Non-pigmented ciliary epithelial cell (primary cell): ENCODE measurements around the gene MAST1.
"Not testable (repeated sequence)": the region's sequence is repeated elsewhere in the genome, so short reads cannot be mapped to it uniquely, and the experiment has no call there.

Source experiments
- DNase-seq: peaks from one replicate; pipeline ENCODE4 v3.0.0-alpha.2; 2010; ENCODE audit warnings: low read depth

The MAST1 gene

DNA sequence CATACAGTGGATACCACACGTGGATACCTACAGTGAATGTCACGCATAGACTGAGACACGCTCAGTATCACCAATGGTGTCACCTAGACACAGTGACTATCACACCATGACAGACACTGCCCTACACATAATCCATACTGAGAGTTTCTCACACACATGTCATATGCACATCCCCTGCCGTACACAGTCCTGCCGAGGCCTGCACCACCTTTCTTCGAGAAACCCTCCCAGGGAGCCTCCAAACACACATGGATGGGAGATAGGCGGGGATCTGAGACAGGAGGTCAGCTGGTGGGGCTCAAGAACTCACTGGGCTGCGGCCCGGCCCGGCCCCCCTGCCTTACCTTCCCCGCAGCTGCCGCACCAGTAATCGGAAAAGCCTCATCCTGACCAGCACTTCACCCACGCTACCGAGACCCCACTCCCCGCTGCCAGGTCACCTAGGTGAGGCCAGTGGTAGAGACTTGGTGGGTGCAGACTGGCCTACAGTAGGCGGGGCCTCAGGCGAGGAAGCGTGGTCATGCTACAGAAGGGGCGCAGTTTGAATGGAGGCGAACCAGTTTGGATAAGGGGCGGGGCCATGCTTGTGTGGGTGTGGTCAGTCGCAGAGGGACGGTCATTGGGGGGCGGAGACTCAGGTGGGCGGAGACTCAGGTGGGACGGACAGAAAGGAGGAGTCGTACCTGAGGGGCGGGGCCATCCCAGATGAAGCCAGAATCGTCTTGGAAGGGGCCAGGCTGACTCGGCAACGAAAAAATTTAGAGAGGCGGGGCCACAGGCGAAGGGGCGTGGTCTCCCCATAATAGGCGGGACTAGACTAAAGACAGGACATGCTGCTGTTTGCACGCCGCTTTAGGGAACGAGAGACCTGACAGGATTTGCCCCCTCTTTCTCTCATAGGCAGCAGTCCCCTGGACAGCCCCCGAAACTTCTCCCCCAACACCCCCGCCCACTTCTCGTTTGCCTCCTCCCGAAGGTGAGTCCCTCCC lies 2.1 kb downstream of the MAST1 start:
- peak; percentile 19 for DNase-seq

DNA sequence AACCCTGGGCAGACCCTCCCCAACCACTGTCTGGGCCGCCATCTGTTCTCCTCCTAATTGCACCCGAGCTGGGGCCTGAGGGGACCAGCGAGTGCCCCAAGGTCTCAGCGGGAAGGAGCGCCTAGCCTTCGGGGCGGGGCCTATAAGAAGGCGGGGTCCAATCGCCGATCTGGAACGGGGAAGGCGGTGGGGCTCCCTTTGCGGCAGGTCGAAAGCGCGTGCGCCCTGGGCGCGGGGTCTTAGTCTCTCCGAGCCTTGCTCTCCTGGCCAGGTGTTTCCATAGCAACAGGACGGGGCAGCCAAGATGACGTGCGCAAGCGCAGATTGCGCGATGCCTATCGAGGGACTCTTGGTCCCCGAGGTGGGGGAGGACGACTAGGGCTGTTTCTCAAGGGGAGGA lies 2.8 kb downstream of the MAST1 start:
- DNase-seq = no peak

DNA sequence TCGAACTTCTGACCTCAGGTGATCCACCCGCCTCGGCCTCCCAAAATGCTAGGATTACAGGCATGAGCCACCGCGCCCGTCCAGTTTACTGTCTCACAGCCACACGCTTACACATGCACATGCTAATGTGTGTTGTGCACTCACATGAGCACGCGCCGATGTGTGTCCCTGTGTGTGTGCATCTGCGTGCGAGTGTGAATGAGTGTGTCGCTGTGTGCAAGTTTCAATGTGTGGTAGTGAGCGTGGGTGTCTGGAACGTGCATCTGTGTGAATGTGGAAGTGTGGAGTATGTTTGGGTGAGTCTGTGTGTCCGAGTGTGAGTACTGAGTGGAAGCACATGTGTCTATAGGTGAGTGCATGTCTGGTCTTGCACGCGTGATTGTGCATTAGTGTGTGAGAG lies 4.2 kb downstream of the MAST1 start:
- no peak for DNase-seq

DNA sequence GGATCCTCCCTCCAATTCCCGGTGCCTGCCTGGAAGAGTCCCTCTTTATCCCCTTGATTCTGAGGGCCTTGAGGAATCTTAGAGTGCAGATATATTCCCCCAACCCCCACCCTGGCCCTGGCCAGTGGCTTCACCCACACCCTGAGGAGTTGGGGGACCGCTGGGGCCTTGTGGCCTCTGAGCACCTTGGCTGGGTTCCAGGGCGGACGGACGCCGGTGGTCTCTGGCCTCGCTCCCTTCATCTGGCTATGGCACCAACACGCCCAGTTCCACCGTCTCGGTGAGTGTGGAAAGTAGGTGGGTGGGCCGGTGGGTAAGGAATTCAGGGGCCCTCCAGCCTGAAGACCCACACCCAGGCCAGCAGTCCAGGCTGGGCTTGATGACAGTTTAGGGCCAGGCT lies 5.0 kb downstream of the MAST1 start:
- no peak for DNase-seq

DNA sequence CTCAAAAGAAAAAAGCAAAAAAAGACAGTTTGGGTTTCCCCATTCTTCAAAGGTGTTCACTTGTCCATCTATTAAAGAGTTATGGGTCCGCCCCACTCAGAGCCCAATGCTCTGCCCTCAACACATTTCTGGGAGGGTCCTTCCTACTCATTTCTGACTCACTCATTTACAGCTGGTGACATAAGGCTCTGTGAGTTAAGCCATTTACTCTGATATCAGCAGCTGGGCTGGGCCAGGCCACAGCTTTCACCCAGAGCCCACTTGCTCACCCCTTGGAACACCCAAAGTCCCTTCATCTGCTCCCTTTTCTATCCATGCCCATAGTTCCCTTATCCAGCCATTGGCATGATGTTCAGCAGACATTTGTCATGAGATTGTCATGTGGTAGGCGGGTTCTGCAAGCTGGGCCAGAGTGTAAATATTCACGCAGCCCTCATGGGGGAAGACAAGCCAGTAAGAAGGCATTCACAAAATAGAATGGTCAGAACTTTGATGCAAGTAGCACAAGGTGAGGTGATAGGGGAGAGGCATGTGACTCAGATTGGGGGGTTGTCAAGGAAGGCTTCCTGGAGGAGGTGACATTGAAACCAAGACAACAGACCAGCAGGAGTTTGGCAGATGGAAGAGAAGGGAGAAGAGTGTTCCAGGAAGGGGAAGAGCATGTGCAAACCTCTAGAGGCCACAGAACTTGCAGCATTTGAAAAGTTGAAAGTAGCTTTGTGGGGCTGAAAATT lies 5.9 kb downstream of the MAST1 start:
- no peak for DNase-seq

DNA sequence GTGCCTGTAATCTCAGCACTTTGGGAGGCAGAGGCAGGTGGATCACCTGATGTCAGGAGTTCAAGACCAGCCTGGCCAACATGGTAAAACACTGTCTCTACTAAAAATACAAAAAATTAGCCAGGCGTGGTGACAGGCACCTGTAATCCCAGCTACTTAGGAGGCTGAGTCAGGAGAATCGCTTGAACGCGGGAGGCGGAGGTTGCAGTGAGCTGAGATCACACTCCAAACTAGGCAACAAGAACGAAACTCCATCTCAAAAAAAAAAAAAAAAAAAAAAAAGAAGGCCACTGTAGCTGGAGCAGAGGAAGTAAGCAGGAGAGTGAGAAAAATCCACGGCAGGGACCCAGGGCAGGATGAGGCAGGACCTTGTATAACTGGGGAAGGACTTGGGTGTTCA lies 8.3 kb downstream of the MAST1 start:
- not testable (repeated sequence) for DNase-seq

DNA sequence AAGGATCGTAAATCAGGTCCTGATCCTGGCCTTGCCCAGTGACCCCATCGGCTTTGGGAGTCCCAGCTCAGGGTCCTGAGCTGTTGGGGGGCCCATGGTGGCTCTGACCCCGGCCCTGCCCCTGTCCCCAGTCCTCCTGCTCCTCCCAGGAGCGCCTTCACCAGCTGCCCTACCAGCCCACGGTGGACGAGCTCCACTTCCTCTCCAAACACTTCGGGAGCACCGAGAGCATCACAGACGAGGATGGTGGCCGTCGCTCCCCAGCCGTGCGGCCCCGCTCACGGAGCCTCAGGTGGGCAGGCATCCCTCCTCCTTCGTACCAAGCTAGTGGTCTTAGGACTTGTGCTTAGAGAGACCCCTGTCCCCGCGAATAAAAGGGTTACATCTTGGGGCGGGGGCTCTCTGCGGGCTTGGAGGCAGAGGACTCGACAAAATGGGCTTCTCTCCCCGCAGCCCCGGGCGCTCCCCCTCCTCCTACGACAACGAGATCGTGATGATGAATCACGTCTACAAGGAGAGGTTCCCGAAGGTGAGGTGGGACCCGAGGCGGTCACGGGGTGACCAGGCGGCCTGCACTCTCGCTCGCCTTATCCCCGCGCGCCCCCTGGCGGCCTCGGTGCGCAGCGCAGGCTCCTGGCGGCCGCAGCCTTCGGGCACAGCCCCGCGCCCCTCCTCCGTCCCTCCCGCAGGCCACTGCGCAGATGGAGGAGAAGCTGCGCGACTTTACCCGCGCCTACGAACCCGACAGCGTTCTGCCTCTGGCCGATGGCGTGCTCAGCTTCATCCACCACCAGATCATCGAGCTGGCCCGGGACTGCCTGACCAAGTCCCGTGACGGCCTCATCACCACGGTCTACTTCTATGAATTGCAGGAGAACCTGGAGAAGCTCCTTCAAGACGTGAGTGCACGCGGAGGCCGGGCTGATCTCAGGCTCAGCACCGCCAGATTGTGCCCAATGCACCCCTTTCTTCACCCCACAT lies 9.1 kb downstream of the MAST1 start:
- no peak for DNase-seq

DNA sequence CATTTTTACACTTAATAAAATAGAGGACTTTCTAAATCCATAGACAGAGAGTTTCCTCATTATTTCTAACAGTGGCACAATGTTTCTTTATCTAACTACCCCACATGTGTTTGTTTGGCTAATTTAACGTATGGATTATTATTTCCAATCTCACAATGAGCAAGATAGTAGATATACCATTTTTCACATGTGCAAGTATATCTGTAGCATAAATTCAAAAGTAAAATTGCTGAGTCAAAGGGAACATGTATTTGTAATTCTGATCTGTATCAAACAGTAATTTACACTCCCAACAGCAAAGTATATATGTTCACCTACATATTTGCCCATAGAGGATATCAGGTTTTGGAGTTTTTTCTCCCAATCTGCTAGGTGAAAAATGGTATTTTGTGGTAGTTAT lies 18.3 kb downstream of the MAST1 start:
- no peak for DNase-seq

DNA sequence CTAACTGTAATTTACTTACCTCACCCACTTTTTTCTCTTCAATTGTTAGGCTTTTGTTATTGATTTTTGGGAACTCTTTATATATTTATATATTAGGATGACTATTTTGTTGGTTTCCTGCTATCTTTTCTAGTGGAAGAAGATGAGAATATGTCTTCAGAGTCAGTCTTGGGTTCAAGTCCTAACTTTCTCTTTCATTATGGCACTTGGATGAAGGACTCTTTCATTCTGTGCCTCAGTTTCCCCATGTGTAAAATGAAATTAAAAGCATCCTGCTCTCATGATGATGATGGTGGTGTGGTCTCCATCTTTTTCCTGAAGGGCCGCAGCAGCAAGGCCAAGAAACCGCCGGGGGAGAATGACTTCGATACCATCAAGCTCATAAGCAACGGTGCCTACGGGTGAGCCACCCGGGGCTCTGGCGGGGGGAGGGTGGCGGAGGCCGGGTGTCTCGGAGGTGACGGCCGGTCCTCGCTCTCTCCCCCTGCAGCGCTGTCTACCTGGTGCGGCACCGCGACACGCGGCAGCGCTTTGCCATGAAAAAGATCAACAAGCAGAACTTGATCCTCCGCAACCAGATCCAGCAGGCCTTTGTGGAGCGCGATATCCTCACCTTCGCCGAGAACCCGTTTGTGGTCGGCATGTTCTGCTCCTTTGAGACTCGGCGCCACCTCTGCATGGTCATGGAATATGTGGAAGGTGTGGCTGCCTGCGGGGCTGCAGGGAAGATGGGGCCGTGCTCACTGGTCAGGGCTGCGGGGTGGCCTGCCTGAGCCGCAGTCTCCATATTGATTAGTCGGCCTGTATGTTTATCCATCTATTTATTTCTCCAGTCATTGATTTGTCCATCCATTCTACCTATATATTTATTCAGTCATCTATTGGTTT lies 20.0 kb downstream of the MAST1 start:
- no peak for DNase-seq

DNA sequence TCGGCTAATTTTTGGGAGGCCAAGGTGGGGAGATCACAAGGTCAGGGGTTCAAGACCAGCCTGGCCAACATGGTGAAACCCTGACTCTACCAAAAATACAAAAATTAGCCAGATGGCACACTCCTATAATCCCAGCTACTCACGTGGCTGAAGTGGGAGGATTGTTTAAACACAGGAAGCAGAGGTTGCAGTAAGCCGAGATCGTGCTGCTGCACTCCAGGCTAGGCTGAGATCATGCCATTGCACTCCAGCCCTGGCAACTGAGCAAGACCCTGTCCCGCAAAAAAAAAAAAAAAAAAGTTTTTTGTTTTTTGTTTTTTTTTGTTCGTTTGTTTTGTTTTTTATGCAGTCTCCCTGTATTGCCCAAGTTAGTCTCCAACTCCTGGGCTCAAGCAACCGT lies 21.2 kb downstream of the MAST1 start:
- DNase-seq = no peak

DNA sequence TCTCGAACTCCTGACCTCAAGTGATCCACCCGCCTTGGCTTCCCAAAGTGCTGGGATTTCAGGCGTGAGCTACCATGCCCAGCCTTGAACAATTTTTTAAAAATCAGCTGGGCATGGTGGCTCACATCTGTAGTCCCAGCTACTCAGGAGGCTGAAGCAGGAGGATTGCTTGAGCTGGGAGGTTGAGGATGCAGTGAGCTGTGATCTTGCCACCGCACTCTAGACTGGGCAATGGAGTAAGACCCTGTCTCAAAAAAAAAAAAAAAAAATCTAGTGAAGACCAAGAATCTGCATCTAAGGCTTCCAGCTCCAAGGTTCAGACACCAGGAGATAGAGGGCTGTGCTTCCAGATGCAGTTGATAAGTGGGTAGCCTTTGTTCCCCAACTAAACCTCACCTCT lies 25.8 kb downstream of the MAST1 start:
- no peak for DNase-seq

DNA sequence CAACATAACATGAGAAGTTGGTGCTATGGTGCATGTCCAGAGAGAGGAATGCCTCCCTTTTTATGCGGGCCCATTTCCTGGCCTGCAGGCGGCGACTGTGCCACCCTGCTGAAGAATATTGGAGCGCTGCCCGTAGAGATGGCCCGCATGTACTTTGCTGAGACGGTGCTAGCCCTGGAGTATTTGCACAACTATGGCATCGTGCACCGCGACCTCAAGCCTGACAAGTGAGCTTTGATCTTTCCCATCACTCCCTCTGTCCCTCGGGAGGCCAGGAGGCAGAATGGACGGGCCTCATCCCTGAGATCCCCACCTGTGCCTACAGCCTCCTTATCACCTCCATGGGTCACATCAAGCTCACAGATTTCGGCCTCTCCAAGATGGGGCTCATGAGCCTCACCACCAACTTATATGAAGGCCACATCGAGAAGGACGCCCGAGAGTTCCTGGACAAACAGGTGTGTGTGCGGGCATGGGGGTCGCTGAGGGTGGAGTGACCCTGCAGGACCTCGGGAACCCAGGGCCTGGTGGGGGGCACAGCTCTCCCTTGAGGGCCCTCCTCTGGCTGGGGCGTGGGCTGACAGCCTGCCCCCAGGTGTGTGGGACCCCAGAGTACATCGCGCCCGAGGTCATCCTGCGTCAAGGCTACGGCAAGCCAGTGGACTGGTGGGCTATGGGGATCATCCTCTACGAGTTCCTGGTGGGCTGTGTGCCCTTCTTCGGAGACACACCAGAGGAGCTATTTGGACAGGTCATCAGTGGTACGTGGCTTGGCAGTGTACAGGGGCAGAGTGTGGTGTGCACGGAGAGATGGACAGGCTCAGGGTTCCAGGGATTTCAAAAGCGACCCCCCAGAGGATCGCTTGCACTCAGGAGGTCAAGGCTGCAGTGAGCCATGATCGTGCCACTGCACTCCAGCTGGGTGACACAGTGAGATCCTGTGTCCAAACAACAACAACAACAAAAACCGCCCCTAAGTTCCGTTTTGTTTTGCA lies 26.7 kb downstream of the MAST1 start:
- DNase-seq = no peak

DNA sequence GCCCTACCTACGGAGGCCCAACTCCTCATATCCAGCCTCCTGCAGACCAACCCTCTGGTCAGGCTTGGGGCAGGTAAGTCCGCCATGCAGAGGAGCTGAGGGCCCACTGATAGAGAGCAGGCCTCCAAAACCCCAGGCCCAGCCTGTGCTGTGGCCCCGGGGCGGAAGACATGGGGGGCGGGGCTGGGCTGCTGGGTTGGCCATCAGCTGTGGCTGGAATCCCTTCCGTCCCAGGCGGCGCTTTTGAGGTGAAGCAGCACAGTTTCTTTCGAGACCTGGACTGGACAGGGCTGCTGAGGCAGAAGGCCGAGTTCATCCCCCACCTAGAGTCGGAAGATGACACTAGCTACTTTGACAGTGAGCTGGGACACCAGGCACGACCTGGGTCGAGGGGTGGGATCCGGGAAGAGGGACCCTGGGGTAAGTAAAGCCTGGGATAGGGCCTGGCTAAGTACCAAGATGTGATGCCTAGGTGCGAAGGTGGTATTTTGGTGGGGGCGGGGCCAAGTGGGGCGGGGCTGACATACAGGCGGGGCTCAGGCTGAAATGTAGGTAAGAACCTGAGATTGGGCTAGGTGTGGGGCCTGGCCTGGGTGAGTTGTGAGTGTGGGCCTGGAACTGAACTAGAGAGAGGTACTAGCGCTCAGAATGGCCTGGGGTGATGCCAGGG lies 27.6 kb downstream of the MAST1 start:
- DNase-seq = no peak

DNA sequence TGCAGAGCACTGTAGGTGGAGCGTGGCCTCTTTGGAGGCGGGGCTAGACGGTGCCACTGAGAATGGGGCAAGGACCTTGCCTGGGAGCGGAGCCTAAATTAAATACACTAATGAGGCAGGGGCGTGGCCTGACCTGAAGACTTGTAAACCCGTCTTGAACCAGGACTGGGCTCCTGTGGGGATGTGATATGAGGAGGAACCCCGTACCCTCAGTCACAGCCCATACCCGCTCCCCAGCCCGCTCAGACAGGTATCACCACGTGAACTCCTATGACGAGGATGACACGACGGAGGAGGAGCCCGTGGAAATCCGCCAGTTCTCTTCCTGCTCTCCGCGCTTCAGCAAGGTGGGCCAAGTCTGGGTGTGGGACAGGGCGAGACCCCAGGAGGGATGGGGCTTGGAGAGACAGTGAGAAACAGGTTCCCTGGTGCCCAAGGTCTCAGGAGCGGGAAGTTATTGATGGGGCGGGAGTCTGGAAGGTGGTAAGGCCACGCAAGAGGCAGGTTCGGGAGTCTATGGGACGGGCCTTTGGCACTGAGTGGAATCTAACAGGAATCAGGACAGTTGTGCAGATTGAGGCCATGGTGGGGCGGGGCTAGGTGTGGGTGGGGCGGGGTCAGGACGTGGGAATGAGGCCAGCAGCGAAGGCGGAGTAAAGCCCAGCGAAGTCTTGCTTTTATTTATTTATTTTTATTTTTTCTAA lies 28.3 kb downstream of the MAST1 start:
- no peak for DNase-seq

DNA sequence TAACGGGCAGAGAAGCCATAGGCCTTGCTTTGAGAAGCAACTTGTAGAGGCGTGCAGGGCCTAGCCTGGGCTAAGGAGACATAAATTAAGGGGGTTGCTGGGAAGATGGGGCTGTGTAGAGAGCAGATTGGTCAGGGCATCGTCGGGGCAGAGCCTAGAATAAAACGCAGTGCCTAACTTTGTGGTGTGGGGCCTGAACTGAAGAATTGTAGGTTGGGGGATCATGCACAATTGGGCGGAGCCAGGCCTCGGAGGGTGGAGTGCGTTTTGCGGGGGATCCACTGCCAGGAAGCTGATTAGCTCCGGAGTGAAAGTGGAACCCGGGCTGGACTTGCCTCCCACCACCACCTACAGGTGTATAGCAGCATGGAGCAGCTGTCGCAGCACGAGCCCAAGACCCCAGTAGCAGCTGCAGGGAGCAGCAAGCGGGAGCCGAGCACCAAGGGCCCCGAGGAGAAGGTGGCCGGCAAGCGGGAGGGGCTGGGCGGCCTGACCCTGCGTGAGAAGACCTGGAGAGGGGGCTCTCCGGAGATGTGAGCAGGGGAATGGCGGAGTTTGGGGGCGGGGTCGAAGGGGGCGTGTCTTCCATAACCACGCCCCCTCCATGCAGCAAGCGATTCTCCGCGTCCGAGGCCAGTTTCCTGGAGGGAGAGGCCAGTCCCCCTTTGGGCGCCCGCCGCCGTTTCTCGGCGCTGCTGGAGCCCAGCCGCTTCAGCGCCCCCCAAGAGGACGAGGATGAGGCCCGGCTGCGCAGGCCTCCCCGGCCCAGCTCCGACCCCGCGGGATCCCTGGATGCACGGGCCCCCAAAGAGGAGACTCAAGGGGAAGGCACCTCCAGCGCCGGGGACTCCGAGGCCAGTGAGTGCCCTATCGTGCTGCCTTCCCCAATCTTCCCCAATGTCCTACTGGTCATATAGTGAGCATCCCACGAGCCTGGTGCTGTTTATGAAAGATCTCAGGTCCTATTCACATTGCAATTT lies 29.1 kb downstream of the MAST1 start:
- no peak for DNase-seq

DNA sequence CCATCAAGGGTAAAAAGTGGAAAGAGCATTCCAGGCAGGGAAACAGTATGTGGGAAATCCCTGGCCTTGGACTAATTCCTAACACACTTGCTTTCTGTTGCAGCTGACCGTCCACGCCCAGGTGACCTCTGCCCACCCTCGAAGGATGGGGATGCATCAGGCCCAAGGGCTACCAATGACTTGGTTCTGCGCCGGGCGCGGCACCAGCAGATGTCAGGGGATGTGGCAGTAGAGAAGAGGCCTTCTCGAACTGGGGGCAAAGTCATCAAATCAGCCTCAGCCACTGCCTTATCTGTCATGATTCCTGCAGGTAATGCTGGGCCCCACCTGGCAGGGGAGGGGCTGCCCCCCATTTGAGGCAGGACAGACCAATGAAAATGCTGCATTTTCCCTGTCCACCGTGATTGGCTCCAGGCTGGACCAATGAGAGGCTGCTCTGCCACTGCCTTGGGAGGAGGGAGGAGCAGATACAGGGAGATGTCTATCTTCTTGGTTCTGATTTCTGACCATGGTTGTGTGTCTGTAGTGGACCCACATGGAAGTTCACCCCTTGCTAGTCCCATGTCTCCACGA lies 30.3 kb downstream of the MAST1 start:
- no peak for DNase-seq

DNA sequence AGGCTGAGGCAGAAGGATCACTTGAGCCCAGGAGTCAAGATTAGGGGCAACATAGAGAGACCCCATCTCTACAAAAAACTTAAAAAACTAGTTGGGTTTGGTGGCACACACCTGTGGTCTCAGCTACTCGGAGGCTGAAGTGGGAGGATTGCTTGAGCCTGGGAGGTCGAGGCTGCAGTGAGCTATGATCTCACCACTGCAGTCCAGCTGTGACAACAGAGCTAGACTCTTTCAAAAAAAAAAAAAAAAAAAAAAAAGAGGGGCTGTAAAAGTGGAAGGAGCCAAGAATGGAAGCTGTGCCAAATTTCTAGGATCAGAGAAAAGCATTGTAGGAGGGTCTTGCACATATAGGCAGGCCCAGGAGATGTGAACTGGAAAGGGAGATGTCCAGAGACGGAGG lies 33.4 kb downstream of the MAST1 start:
- no peak for DNase-seq
